ENCODE measurements around the gene SYNPO.
A peak's percentile ranks its signal among the peaks of the same experiment; 100 is the strongest.

Gene SYNPO

DNA sequence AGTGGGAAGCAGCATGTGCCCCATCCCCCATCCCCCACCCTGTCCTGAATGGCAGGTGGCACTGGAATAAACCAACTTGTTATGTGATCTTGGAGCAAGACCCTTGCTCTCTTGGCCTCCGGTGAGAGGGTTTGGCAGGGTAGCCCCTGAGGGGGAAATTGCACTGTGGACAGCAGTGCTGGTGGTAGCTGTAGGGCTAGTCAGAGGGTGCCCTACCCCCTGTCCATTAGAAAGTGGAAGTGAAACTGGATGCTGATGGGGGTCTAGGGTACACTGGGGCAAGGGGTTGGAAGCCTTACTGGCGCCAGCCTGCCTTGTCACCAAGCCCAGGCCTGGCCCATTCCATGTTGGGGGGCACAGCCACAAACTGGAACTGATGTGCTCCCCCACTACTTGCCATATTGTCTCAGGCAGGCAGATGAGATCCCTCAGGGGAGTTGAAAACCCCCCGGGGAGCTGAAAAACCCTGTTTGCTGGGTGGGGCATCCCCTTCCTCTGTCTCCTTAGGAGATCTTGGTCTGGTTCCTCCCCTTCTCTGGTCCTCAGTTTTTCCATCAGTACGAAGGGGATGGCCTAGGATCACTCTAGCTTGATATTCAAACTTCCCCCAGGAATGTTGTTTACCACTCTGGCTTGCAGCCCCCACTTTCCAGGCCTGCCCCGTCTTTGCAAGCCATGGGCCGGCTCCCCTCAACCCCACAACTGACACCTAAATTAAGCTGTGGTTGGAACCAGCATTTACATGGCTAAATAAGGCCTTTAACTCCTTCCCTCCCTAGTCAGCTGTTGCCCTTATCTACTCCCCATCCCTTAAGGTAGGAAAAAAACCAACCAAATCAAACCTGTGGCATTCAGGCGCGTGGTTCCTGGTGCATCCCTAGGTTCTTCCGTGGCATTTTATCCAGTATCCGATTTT, 14.4 kb upstream of the SYNPO start:
- Histone ChIP-seq H3K27ac (ENCODE audit: low read depth, low read length) (no peak overlapping the region), H3K9ac (ENCODE audit: low read length) (no peak overlapping the region), H3K4me1 (ENCODE audit: control insufficient read depth, insufficient read depth, low read length) (peaks cover 25% of the 10 kb centered on the region), H3K9me3 (ENCODE audit: control insufficient read depth, insufficient read depth, low read depth, low read length) (no peaks in the 10 kb centered on the region), H3K36me3 (ENCODE audit: control insufficient read depth, insufficient read depth, low read length) (no peaks in the 10 kb centered on the region), H3K4me3 (ENCODE audit: low read depth, low read length) (peak overlapping the region; percentile 71; the same call in 1 of the 2 replicates), H3K27me3 (ENCODE audit: control insufficient read depth, insufficient read depth, low read length) (peaks cover 34% of the 10 kb centered on the region)

DNA sequence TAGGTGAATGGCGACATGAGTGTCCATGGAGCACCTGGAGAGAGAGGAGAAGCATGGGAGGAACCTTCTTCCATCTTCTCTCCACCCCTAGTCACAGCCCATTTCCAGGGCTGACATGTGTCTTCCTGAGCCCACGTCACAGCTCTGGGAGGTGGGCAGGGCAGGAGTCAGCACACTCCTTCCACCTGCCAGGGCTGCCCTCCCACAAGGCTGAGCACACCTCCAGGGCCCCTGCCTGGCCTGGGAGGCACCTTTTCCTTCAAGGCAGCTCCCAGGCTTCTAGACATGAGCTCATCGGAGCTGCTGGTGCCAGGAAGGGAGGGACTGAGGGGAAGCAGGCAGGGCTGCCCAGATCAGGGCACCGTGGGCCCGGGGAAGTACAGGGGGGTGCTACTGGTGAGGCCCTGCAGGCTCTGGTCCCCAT, 13.6 kb upstream of the SYNPO start:
- Histone ChIP-seq H3K4me3 (ENCODE audit: low read depth, low read length) (no peak overlapping the region), H3K27ac (ENCODE audit: low read depth, low read length) (no peak overlapping the region), H3K9me3 (ENCODE audit: control insufficient read depth, insufficient read depth, low read depth, low read length) (no peaks in the 10 kb centered on the region), H3K4me1 (ENCODE audit: control insufficient read depth, insufficient read depth, low read length) (peaks cover 25% of the 10 kb centered on the region), H3K36me3 (ENCODE audit: control insufficient read depth, insufficient read depth, low read length) (no peaks in the 10 kb centered on the region), H3K27me3 (ENCODE audit: control insufficient read depth, insufficient read depth, low read length) (peaks cover 34% of the 10 kb centered on the region), H3K9ac (ENCODE audit: low read length) (no peak overlapping the region)

DNA sequence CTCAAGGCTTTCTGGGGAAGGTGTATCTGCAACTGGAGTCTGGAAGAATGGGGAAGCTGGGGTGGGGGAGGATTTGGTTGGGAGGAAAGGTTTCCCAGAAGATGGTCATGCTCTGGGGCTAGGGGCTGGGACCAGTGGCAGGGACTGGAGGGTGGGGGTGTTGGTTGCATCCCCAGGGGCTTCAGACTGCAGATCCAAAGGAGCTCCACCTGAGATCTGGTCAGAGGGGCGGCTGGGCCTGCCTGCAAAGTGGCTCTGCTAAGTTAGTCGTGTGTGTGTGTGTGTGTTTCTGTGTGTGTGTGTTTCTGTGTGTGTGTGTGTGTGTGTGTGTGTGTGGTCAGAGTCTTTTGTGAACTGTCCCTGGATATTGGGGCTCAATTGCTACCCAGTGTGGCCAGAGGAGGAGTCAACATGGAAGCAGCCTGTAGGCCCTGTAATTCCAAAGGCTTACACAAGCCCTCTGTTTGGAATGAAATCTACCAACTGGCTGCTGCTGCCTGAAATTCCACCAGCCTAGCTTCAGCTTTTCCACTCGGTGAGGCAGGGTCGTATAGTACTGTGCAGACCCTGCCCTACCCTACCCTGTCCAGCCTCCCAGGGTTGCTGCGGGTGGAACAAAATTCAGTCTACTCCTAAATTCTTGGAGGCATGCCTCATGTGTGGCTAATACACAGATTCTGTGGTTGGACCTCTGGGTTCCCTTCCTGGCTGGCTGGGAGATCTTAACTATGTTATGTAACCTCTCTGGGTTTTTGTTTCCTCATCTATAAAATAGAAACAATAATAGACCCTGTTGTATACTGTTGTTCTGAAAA, 12.5 kb upstream of the SYNPO start:
- Histone ChIP-seq H3K27me3 (ENCODE audit: control insufficient read depth, insufficient read depth, low read length) (peaks cover 29% of the 10 kb centered on the region), H3K9me3 (ENCODE audit: control insufficient read depth, insufficient read depth, low read depth, low read length) (no peaks in the 10 kb centered on the region), H3K36me3 (ENCODE audit: control insufficient read depth, insufficient read depth, low read length) (no peaks in the 10 kb centered on the region), H3K4me1 (ENCODE audit: control insufficient read depth, insufficient read depth, low read length) (peaks cover 25% of the 10 kb centered on the region), H3K9ac (ENCODE audit: low read length) (no peak overlapping the region), H3K27ac (ENCODE audit: low read depth, low read length) (no peak overlapping the region), H3K4me3 (ENCODE audit: low read depth, low read length) (no peak overlapping the region)

DNA sequence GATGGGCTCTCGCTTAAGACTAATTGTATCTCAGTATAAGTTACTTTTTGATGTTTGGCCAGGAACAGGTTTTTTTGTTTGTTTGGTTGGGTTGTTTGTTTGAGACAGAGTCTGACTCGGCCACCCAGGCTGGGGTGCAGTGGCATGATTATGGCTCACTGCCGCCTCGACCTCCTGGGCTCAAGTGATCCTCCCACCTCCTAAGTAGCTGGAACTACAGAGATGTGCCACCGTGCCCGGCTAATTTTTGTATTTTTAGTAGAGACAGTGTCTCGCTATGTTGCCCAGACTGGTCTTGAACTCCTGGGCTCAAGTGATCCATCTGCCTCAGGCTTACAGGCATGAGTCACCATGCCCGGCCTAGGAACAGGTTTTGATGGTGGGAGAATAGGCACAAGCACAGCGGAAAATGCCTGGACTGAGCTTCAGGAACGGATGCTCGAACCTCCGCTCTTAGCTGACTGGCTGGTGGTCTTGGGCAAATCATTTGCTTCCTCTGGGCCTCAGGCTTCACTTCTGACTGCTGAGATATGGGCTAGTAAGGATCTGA, 11.4 kb upstream of the SYNPO start:
- H3K27me3 ChIP-seq (ENCODE audit: control insufficient read depth, insufficient read depth, low read length) = peaks cover 18% of the 10 kb centered on the region
- H3K36me3 ChIP-seq (ENCODE audit: control insufficient read depth, insufficient read depth, low read length) = no peaks in the 10 kb centered on the region
- H3K9ac ChIP-seq (ENCODE audit: low read length) = no peak overlapping the region
- H3K9me3 ChIP-seq (ENCODE audit: control insufficient read depth, insufficient read depth, low read depth, low read length) = no peaks in the 10 kb centered on the region
- H3K4me3 ChIP-seq (ENCODE audit: low read depth, low read length) = no peak overlapping the region
- H3K27ac ChIP-seq (ENCODE audit: low read depth, low read length) = no peak overlapping the region
- H3K4me1 ChIP-seq (ENCODE audit: control insufficient read depth, insufficient read depth, low read length) = peaks cover 23% of the 10 kb centered on the region

DNA sequence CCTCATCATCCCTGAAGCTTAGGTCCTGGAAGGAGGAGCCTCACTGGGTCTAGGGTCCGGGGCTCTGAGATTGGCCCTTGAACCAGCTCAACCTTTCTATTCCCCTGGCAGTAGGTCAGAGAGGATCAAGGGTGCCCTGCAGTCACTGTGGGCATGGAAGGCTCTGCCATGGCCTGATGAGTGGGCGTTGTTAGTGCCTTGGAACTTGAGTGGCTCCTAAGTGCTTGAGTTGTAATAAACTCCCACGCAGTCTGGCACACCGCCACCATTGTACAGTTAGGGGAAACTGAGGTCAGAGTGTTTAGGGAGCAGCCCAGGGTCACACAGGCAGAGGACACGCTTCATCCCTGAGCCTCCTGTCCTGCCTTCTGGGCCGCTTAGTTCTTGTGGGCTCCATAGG, 10.4 kb upstream of the SYNPO start:
- H3K9ac ChIP-seq (ENCODE audit: low read length) = no peak overlapping the region
- no peaks in the 10 kb centered on the region for H3K36me3 ChIP-seq (ENCODE audit: control insufficient read depth, insufficient read depth, low read length)
- H3K27me3 ChIP-seq (ENCODE audit: control insufficient read depth, insufficient read depth, low read length) = peaks cover 11% of the 10 kb centered on the region
- H3K4me3 ChIP-seq (ENCODE audit: low read depth, low read length) = no peak overlapping the region
- no peak overlapping the region for H3K27ac ChIP-seq (ENCODE audit: low read depth, low read length)
- no peaks in the 10 kb centered on the region for H3K9me3 ChIP-seq (ENCODE audit: control insufficient read depth, insufficient read depth, low read depth, low read length)
- H3K4me1 ChIP-seq (ENCODE audit: control insufficient read depth, insufficient read depth, low read length) = peaks cover 17% of the 10 kb centered on the region

DNA sequence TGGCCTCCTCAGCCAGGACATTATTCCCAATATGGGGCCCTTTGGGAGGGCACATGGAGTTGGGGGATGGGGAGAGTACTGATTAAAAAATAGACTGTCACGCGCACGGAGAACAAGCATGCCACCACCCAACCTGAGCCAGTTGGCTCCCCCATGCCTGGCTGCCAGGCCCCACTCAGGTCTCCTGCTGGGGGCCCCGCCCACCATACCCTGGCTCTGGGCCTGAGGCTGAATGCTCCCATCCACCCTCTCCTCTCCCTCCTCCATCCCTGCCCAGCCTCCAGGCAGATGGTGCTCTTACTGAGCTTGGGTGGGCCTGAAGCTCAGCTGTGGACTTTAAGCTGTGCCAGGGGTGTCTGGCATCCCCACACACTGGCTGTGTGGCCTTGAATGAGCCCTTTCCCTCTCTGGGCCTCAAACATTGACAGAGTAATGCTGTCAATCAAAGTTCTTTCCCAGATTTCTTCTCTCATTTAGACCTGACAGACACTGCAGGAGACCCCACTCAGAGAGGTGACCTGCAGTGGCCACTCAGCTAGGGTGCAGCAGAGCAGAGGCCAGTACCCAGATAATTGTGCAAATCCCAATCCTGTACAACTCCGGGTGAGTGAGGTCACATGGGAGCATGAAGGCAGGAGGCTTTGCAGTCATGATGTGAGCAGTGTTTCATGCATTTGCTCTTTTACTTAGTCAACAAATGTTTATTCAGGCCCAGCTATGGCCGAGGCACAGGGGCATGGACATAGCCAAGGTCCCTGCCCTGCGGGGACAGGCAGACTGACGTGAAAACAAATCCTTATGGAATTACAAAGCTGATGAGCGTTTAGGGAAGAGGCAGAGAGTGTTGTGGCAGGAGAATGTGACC, 9.8 kb upstream of the SYNPO start:
- Histone ChIP-seq H3K27ac (ENCODE audit: low read depth, low read length) (no peak overlapping the region), H3K4me1 (ENCODE audit: control insufficient read depth, insufficient read depth, low read length) (peaks cover 11% of the 10 kb centered on the region), H3K36me3 (ENCODE audit: control insufficient read depth, insufficient read depth, low read length) (no peaks in the 10 kb centered on the region), H3K9ac (ENCODE audit: low read length) (no peak overlapping the region), H3K4me3 (ENCODE audit: low read depth, low read length) (no peak overlapping the region), H3K27me3 (ENCODE audit: control insufficient read depth, insufficient read depth, low read length) (peaks cover 4% of the 10 kb centered on the region), H3K9me3 (ENCODE audit: control insufficient read depth, insufficient read depth, low read depth, low read length) (no peaks in the 10 kb centered on the region)

DNA sequence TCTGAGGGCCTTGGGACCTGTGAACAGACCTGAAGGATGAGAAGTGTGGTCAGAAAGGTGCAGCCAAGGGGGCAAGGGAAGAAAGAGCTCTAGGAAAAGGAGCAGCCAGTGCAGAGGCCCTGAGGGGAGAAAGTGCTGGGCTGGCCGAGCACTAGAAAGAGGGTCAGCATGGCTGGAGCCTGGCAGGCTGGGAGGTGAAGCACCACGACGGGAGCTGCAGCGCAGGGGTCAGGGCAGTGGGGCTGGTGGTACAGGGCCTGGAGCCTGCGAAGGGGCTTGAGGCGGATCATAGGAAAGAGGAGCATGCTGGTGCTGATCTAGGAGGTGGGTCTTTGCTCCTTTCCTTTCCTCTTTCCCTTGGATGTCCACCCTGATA, 9.1 kb upstream of the SYNPO start:
- Histone ChIP-seq H3K36me3 (ENCODE audit: control insufficient read depth, insufficient read depth, low read length) (no peaks in the 10 kb centered on the region), H3K4me3 (ENCODE audit: low read depth, low read length) (no peak overlapping the region), H3K27me3 (ENCODE audit: control insufficient read depth, insufficient read depth, low read length) (no peaks in the 10 kb centered on the region), H3K4me1 (ENCODE audit: control insufficient read depth, insufficient read depth, low read length) (peaks cover 5% of the 10 kb centered on the region; the same call in 1 of the 2 replicates), H3K9me3 (ENCODE audit: control insufficient read depth, insufficient read depth, low read depth, low read length) (no peaks in the 10 kb centered on the region), H3K9ac (ENCODE audit: low read length) (no peak overlapping the region), H3K27ac (ENCODE audit: low read depth, low read length) (no peak overlapping the region)

DNA sequence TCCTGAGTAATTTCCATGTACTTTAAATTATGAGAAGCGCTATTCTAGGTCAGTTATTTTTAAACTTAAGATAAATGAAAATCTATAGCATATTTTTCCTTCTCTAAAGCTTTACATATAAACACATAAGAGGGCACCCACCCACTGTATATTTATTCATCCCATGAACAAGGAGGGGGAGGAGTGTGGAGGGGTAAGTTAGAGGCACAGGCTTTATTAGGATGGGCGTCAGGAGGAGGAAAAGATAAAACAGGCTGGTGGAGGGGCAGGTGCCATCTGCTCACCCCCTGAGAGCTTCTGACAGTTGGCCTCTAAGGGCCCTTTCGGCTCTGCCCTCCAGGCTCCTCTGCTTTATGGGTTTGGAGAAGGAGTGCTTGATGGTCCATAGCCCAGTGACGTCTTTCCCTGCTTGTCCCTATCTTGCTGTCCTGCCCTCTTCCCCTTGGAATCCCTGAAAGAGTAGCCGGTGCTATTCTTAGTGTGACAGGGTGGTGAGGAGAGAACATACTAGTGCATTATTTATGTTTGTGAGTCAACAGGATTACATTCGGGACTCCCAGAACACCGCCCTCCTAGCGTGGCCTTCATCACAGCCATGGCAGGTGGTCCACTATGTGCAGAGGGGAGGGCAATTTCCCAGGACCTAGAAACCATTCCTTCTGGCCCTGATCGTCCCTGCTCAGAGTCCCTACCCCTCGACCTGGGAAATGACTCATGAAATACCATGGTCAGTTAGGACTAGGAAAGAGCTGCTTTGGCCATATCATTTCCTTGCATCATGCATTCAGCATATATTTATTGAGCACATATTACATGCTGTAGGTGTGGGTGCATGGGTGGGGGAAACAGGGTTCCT, 7.9 kb upstream of the SYNPO start:
- H3K4me1 ChIP-seq (ENCODE audit: control insufficient read depth, insufficient read depth, low read length) = peaks cover 4% of the 10 kb centered on the region; the same call in 1 of the 2 replicates
- H3K9ac ChIP-seq (ENCODE audit: low read length) = no peak overlapping the region
- H3K27me3 ChIP-seq (ENCODE audit: control insufficient read depth, insufficient read depth, low read length) = no peaks in the 10 kb centered on the region

DNA sequence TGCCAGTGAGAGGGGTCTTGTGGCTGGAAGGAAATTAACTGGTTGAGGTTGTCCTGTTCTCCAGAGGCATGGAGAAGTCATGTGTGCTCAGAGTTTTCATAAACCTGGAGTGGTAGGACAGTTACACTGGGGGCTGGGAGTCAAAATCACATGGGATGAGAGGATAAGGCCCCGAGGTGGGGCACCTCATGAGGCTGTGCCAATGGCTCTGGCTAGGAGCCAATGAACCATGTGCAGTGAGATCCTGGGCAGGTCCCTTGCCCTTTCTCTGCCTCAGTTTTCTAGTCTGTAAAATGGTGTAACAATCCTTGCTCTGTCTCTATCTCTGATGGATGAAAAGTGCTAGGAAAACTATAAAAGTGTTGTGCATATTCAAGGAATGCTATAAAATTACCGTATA, 7.0 kb upstream of the SYNPO start:
- Histone ChIP-seq H3K27ac (ENCODE audit: low read depth, low read length) (no peak overlapping the region), H3K9me3 (ENCODE audit: control insufficient read depth, insufficient read depth, low read depth, low read length) (no peaks in the 10 kb centered on the region), H3K4me3 (ENCODE audit: low read depth, low read length) (no peak overlapping the region), H3K27me3 (ENCODE audit: control insufficient read depth, insufficient read depth, low read length) (no peaks in the 10 kb centered on the region), H3K9ac (ENCODE audit: low read length) (no peak overlapping the region), H3K36me3 (ENCODE audit: control insufficient read depth, insufficient read depth, low read length) (no peaks in the 10 kb centered on the region), H3K4me1 (ENCODE audit: control insufficient read depth, insufficient read depth, low read length) (peaks cover 11% of the 10 kb centered on the region; the same call in 1 of the 2 replicates)

More for the DNA sequence above, 7.9 kb upstream of the SYNPO start:
- Histone ChIP-seq H3K9me3 (ENCODE audit: control insufficient read depth, insufficient read depth, low read depth, low read length) (no peaks in the 10 kb centered on the region), H3K4me3 (ENCODE audit: low read depth, low read length) (no peak overlapping the region), H3K27ac (ENCODE audit: low read depth, low read length) (no peak overlapping the region), H3K36me3 (ENCODE audit: control insufficient read depth, insufficient read depth, low read length) (no peaks in the 10 kb centered on the region)
